Measurements from ENCODE around the gene DNAH10.
"Not testable (repeated sequence)": the region's sequence is repeated elsewhere in the genome, so short reads cannot be mapped to it uniquely, and the experiment has no call there.

DNAH10 gene

GRCh38 chr12:123748661-123749060 is 13.4 kb upstream of the DNAH10 start:
- DNase-seq (ENCODE audit: low read depth in 2 of 2), result no peak

DNA sequence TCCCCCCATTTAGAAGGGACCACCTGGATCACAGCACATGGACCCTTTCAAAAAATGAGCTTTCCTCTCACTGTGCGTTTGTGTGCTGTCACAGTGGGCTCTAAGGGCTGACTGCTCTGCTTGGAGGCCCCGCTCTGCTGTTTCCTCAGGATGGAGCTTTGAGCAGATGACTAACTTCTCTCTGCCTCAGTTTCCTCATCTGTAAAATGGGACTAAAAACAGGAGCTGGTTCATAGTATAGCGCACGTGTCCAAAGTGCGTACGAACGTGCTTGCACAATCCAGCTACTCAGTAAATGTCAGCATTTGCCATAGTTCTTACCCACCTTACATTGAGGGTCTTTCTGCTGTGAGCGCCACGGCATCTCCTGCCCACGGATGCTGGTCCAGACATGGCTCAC is 12.7 kb upstream of the DNAH10 start:
- DNase-seq (ENCODE audit: low read depth in 2 of 2), result no peak

GRCh38 chr12:123750159-123750656 is 11.9 kb upstream of the DNAH10 start:
- DNase-seq (ENCODE audit: low read depth in 2 of 2), result no peak

GRCh38 chr12:123752046-123752445 is 10.1 kb upstream of the DNAH10 start:
- DNase-seq (ENCODE audit: low read depth in 2 of 2), result no peak

DNA sequence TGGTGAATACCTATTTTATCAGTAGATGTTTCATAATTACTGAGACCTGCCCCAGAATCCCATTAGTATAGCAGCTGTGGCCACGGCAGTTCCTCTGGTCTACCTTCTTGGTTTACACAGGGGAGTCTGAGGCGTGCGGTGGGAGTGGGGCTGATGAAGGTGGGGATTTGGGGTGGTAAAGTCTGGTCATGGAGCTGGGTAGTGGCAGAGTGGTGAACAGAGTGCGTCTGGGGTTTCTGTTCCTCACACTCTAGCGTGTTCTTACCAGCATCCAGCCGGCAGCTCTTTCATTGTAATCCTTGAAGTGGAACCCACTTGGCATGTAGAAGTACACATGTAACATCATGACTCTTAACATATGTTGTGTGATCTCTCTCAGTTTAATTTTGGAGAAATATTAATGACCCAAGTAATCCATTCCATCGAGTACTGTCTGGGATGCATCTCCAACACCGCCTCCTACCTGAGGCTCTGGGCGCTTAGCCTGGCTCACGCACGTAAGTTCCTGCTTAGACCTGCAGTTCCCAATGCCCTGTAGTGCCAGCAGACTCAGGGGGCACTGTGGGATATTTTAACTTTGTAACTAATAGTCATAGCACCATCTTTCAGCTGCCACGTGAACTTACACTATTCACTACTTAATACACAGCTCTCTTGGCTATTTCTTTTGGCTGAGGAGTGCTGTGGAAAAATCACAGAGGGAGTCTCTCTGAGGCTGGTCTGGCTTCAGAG is 7.9 kb upstream of the DNAH10 start:
- no peak for DNase-seq (ENCODE audit: low read depth in 2 of 2)

DNA sequence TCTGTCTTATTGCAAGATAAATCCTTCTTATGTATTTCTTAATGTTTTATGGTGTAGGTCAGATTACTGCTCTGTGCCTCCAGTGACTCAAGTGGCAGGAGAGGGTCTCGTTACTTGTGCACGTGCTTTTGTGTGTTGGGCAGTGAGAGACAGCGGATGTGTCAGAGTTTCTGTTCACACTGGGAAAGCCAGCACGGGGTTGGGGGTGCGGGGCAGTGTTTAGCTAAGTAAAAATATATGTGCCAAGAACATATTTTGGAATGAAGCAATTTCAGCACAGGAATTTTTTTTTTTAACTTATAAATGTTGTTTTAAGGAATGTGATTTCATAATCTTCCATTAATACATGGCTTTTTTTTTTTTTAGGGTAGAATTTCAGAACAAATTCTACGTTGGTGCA is 4.5 kb upstream of the DNAH10 start:
- DNase-seq (ENCODE audit: low read depth in 2 of 2), result no peak

GRCh38 chr12:123760267-123760938 is 1.7 kb upstream of the DNAH10 start:
- DNase-seq (ENCODE audit: low read depth in 2 of 2), result no peak

DNA sequence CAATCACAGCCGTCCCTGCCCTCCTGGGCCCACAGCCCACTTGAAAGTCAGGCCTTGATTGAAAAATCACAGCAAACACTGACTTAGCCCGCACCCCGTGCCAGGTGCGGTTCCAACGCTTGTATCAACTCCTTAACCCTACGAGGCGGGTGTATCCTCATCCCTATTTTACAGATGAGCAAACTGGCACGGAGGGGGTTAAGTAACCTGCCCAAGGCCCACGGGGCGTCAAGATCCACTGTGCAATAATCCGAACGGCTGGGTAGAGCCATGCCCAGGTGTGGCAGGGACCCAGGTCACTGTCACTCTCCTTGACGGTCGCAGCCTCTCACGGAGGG is 583 bp downstream of the DNAH10 start:
- DNase-seq (ENCODE audit: low read depth in 2 of 2), result no peak

DNA sequence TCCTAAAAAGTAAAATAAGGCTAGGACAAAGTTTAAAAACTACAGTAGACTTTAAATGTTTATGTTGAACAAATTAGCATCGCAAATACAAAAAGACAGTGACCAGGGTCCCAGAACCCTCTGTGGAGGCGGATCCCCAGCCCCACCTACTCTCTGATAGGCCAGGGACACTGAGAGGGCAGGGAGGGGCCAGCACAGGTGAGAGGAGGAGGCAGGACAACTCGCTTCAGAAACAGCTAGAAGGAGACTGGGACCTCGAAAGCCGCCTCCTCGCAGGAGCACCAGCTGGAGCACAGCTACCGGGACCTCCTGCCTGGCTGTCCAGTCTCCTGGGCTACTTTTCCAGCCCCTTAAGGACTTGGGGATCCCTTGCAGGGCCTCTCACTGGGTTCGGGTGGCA is 992 bp downstream of the DNAH10 start:
- DNase-seq (ENCODE audit: low read depth in 2 of 2), result no peak

DNA sequence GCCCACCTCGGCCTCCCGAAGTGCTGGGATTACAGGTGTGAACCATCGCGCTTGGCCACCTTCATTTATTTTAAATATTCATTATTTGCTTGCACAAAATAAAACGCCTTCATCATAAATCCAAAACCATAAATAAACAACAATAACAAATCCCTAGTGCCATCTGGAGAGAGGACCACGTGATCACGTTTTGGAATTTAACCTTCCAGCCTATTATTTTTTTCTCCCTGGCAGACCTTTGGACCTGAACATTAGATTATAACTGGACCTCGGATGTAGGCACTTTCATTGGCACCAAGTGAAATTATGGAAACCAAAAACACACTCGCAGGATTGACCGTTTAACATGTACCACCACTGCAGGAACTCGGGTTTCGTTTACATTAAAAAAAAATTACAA is 2.0 kb downstream of the DNAH10 start:
- DNase-seq (ENCODE audit: low read depth in 2 of 2), result no peak

DNA sequence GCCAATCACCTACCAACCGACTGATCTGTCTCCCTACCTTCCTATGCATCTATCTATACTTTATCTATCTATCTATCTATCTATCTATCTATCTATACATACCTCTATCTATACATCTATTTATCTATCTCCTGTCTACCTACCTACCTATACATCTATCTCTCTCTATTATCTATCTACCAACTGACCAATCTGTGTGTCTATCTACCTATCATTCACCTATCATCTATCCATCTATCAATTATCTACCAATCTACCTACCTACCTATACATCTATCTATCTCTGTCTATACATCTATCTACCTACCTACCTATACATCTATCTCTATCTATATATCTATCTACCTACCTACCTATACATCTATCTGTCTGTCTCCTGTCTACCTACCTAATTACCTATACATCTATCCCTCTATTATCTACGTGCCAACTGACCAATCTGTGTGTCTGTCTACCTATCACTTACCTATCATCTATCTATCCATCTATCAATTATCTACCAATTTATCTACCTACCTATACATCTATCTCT is 3.5 kb downstream of the DNAH10 start:
- DNase-seq (ENCODE audit: low read depth in 2 of 2), result no peak

DNA sequence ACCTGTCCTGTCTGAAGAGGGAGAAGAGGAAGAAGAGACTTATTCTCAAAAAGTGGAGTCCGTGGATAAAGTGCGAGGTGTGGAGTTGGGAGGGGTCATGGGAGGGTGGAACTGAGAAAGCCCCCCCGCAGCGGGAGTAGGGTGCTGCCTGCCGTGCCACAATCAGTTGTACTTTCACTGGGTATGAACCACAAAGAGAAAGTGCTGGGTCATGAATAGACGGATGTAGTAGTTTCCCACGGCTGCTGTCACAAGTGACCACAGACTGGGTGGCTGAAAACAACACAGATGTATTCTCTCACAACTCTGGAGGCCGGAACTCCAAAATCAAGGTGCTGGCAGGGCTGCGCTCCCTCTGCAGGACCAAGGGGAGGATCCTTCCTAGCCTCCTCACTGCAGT is 5.5 kb downstream of the DNAH10 start:
- no peak for DNase-seq (ENCODE audit: low read depth in 2 of 2)

- no peak for DNase-seq (ENCODE audit: low read depth in 2 of 2)
Measured at GRCh38 chr12:123771261-123771660, 9.2 kb downstream of the DNAH10 start.

- DNase-seq (ENCODE audit: low read depth in 2 of 2), result no peak
Measured at GRCh38 chr12:123772074-123772473, 10.0 kb downstream of the DNAH10 start.

GRCh38 chr12:123773375-123773774 is 11.3 kb downstream of the DNAH10 start:
- DNase-seq (ENCODE audit: low read depth in 2 of 2), result no peak

- no peak for DNase-seq (ENCODE audit: low read depth in 2 of 2)
Measured at GRCh38 chr12:123779551-123779950, 17.4 kb downstream of the DNAH10 start.

DNA sequence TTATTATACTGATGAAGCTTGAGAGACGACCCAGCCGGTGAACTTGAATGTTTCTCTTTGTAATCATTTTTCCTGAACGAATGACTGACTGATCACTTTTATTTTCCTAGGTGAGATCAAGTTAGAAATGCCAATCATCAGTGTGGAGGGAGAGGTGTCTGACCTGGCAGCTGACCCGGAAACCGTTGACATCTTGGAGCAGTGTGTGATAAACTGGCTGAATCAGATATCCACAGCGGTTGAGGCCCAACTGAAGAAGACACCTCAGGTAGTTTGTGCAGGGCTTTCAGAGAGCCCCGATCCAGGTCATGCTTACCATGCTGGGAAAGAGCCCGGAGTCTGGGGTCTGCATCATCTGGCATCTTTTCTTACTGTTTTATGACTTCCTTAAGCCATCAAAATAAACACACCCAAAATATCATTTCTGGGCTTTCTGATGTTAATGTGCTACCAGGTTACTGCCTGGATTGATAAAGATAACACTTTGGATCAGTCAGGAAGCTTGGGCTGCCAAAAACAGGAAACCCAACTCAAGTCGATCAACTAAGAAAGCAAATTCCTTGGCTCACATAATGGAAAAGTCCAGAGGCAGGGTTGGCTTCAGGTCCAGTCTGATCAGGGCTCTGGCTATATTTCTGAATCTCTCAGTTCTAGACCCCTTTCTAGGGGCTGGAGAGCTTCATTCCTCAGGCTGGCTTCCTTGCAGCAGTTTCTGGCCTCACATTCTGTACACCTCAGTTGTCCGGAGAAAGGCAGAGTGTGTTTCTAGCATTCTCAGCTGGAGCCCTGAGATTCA is 21.1 kb downstream of the DNAH10 start:
- no peak for DNase-seq (ENCODE audit: low read depth in 2 of 2)

DNA sequence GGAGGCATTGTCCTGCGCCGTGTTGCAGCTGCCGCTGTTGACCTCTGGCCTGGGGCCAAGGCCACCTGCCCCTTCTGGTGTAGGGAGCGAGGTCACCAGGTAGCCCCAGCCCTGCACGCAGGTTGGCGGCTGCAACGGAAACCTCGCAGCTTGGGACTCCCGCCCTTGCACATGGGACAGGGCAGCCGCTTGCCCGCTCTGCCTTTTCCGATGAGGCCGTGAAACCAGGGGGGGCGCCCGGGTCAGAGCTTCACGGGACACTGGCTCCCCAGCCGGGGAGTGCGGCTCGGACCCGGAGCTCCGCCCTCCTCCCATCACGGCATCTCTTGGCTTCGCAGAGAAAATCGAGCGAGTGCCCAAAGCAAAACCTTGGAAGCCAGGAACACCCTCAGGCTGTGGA is 25.4 kb downstream of the DNAH10 start:
- DNase-seq (ENCODE audit: low read depth in 2 of 2), result no peak

DNA sequence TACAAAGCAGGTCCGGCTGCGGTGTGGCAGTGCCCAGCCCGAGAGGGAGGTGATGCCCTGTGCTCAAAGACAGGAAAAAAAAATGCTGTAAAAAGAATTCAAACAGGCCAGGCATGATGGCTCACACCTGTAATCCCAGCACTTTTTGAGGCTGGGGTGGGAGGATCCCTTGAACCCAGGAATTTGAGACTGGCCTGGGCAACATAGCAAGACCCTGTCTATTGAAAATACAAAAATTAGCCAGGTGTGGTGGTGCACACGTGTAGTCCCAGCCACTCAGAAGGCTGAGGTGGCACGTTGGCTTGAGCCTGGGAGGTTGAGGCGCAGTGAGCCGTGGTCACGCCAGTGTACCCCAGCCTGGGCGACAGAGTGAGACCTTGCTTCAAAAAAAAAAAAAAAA is 26.4 kb downstream of the DNAH10 start:
- DNase-seq (ENCODE audit: low read depth in 2 of 2), result no peak

GRCh38 chr12:123789422-123789821 is 27.3 kb downstream of the DNAH10 start:
- not testable (repeated sequence) for DNase-seq (ENCODE audit: low read depth in 2 of 2)

DNA sequence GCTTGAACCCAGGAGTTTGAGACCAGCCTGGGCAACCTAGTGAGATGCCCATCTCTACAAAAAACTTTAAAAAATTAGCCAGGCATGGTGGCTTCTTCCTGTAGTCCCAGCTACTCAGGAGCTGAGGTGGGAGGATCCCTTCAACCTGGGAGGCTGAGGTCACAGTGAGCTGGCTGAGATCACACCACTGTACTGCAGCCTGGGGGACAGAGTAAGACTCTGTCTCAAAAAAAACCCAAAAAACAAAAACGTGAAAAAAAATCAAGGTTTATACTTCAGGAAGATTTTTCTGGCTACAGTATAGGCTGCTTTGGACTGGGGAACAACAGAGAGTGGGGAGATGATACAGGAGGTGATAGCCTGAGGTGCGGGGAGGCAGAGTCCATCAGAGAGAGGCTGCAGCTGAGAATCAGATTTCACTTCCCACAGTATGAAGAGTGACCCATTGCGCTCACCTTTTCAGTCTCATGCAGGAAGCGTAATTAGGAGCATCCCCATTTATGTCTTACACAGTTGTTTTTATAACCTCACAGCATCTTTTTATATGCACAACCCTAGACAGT is 28.9 kb downstream of the DNAH10 start:
- no peak for DNase-seq (ENCODE audit: low read depth in 2 of 2)

GRCh38 chr12:123794027-123794426 is 31.9 kb downstream of the DNAH10 start:
- DNase-seq (ENCODE audit: low read depth in 2 of 2), result no peak

All from stimulated activated CD4-positive, alpha-beta T cell treated with anti-CD3 and anti-CD28 coated beads, Interleukin-1b, Interleukin-23, amount 100 ng/mL, for 1 hour (primary cell).